NCI-H82 treated with DMSO at 0.1 percent for 48 hours (cell line): ENCODE measurements around the gene ERCC4.

Experiments
- DNase-seq: peaks from one replicate; lab custom pipeline; 2025; ENCODE audit not compliant: unreplicated experiment; lab: John Stamatoyannopoulos, UW

ERCC4 gene

DNA sequence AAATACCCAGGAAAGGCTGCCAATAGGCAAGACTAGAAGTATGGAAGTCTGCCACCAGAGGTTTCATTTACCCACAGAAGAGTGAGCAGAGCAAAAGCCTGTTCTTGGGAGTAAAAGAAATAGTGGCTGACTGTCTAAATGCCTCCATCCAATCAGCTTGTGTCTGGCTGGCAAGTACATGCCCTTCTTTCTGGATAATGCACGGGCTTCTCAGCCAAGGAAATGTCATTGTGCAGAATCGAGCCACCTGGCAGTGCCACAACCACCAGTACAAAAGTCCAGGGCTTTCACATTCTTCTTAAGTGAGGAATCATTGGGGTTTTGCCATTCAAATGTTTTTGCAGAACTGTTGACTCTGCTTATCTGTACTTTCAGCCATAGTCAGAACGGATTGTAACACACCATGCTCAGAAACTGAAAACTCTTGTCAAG, 10.1 kb upstream of the ERCC4 start:
- no peak for DNase-seq

DNA sequence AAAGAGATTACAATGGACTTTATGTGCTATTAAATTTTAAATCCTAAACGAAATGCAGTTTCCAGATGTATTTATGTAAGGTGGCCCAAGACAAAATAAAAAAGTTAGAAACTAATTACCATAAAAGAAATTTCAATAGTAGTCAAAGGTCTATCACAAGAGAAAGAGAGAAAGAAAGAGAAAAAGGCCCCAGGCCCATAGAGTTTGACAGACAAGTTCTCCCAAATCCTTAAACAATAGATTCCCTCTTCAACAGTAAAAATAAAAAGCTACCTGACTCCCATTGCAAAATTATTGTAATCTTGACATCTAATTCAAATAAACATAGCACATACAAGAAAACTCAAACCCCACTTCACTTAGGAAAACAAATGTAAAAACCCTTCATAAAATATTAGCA, 8.6 kb upstream of the ERCC4 start:
- DNase-seq = no peak

DNA sequence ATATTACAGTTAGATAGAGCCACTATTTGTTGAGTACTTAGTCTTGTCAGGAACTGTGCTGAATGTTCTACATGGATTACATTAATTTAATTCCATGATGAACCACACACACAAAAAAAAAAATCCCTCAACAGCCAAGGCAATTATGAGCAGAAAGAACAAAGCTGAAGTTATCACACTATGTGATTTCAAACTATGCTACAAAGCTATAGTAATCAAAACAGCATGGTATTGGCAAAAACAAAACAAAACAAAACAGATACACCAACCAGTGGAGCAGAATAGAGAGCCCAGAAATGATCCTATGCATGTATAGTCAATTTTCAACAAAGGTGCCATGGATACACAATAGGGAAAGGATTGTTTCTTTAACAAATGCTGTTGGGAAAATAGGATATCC, 8.1 kb upstream of the ERCC4 start:
- no peak for DNase-seq

DNA sequence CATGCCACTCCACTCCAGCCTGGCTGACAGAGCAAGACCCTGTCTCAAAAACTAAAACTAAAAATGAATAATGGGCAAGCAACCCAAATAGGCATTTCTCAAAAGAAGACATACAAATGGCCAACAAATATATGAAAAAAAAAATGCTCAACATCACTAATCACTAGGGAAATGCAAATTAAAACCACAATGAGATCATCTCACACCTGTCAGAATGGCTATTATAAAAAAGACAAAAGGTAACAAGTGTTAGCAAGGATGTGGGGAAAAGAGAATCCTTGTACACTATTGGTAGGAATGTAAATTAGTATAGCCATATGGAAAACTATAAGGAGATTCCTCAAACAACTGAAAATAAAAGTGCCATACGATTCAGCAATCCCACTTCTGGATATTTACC, 7.1 kb upstream of the ERCC4 start:
- no peak for DNase-seq

DNA sequence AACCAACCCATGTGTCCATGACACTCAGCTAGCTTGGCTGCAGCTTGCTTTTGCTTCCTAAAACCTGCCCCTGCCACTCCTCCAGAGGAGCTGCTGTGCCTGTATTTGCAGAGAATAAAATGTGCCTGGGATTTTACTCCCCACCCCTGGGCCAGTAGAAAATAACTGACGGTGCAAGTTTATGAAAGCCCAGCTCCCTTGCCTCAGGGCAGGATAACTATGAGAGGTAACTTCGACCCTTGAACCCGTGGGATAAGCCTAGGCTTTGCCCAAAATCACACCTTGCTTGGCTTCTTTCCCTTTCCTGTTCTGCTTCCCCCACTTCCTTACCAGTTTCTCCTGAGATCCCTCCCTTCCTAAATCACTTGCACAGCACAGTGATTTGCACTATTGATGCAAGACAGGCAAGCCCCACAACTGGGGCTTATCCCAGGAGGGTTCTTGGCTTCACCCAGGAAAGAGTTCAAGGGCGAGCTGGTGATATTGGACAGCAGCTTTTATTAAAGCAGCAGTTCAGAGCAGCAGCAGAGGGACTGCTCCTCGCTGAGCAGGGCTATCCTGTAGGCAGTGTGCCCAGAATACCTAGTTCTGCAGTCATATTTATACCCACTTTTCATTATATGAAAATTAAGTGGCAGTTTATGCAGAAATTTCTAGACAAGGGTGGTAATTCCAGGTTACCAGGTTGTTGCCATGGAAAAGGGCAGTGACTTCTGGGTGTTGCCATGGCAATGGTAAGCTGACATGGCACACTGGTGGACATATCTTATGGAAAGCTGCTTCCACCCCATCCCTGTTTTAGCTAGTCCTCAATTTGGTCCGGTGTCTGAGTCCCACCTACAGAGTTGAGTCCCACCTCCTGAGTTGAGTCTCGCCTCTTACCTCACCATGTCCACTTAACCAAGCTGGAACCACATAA, 6.3 kb upstream of the ERCC4 start:
- DNase-seq = no peak

DNA sequence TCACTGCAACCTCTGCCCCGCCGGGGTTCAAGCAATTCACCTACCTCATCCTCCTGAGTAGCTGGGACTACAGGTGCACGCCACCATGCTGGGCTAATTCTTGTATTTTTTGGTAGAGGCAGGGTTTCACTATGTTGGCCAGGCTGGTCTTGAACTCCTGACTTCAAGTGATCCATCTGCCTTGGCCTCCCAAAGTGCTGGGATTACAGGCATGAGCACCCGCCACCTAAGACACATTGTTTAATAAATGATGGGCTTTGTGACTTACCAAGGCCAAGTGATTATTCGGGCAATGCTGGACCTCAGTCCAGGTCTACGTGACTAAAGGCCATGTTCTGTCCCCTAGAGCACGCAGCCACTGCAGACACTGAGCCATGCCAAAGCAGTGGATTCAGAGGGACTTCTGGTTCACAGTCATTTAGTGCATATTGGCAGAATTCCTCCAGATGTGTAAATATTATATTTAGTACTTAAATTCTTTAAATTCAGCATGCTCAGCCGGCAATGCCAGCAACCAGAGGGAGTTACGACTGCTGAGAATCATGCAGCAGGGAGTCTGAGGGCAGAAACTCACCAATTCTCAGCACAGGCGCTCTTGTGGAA, 4.8 kb upstream of the ERCC4 start:
- DNase-seq = no peak

DNA sequence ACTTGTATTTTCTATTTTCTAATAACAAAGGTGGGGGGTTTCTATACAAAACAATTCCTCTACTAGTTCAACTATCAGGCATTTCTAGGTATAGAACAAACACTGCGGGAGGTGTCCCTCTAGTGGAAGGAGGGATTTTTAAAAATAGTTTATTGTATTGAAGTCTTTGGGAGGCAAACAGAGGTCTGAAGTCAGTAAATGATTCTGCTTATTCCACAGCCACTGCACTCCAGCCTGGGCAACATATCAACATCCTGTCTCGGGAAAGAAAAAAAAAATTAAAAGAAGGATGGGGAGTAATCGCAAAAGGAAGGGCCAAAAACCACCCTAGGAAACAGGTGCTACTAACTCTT, 648 bp upstream of the ERCC4 start:
- DNase-seq = peak; percentile 72

DNA sequence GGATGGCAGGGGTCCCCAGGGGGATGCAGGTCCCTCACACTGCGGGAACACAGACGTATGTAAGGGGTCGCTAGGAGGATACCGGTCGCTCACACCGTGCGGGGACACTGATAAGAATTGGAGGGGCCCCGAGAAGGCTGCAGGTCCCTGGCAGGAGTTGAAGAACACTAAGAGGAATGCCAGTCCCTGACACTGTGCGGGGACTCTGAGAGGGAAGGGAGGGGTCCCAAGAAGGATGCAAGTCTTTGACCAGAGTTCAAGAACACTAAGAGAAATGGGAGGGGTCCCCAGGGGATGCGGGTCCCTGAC, 510 bp downstream of the ERCC4 start:
- no peak for DNase-seq

DNA sequence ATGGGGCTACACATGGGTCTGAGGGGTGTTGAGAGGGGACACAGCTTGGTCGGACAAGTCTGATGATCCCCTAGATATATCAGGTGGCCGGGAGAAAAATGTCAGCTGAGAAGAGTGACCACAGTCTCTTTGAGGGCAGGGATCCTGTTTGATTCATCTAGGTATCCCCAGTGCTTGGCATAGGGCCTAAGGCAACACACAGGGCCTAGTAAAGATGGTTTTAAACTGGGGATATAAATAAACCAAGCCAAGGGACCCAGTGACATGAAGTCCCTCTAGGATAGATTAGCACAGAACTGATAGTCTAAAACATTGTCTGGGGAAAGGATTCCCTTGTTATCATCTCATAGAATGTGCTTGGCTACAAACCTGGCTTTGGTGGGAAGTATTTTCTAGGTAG, 1.4 kb downstream of the ERCC4 start:
- DNase-seq = no peak

DNA sequence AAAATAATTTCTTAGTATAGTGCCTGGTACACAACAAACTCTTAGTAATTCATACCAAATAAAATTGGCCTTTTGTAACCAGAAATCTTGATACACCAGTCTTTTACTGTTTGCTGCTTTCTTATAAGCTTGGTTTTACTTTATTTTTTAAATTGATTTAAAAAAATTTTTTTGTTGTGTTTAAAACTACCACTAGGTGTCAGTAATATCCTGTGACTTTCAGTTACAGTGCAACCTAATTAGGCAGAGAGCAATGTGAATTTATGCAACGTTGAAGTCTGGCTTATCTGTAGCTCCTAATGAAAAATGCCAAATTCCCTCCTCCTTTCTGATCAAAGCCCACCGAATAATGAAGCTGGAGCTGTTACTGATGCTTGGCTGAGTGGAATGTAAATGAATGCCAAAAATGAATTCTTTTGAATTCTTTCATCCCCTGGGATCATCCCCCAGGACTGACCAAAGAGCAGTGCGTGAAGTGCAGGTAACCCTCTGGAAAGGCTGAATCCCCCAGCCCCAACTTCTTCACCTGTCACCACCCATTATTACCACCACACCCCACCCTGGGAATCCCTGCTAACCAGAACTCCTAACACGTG, 3.8 kb downstream of the ERCC4 start:
- DNase-seq = peak; percentile 43

DNA sequence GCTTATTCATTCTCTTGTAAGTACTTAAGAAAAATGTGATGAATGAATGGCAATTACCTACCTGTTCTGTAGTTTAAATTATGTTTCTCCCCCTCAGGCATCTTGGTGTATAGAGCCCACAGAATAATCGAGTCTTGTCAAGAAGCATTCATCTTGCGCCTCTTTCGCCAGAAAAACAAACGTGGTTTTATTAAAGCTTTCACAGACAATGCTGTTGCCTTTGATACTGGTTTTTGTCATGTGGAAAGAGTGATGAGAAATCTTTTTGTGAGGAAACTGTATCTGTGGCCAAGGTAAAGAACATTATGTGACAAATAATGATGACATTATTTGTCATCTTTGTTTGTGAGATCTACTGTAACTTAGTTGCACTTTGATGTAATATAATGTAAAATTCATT, 6.5 kb downstream of the ERCC4 start:
- DNase-seq = no peak

DNA sequence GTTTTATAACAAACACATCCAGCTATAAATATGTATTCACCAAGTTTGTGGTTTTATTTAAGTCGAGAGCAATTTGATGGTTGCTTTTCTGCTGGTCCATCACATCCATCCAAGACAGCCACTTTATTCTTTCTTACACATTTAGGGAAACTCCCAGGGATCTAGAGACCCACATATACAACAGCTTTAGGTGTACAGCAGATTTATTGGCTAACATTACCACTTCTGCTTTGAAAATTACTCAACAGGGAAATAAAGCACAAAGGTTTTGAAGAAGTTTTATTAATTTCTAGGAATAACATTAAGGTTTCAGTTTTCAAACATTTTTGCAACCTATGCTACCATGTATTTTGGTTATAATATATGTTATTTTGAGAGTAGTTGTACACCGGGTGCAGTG, 6.9 kb downstream of the ERCC4 start:
- DNase-seq = no peak

DNA sequence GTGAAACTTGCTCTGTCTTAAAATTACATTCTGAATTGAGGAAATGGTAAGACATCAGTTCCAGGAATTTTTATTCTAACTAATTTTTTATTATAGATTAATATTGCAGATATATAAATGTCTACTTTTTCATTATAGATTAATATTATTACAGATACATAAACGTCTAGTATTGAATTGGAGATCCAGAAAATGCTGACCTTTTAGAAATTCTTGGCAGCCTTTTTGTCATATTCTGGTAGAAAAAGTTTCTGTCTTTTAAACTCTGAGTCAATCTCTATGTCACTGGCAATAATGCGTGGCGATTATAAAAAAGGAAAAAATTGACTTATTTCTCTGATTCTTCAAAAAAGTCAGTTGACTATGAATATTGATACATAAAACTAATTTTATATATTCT, 8.7 kb downstream of the ERCC4 start:
- DNase-seq = no peak

DNA sequence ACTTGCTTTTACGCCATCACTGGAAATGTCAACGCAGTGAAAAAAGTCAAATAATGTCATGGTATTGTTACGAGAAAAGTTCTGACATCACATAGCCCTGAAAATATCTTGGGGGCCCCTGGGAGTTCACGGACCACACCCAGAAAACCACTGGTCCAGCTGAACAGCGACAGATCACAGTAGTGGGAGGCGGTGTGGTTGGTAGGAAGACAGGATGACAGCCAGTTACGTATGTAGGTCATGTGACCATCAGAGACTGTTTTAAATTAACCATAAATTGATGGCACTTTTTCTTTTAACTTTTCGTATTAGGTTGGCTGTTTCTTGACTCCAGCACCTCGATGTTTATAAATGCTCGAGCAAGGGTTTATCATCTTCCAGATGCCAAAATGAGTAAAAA, 11.9 kb downstream of the ERCC4 start:
- no peak for DNase-seq

DNA sequence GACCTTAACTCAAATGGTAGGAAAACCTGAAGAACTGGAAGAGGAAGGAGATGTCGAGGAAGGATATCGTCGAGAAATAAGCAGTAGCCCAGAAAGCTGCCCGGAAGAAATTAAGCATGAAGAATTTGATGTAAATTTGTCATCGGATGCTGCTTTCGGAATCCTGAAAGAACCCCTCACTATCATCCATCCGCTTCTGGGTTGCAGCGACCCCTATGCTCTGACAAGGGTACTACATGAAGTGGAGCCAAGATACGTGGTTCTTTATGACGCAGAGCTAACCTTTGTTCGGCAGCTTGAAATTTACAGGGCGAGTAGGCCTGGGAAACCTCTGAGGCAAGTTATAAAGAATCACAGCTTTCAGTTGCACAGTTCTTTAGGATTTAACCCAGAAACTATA, 15.5 kb downstream of the ERCC4 start:
- no peak for DNase-seq

DNA sequence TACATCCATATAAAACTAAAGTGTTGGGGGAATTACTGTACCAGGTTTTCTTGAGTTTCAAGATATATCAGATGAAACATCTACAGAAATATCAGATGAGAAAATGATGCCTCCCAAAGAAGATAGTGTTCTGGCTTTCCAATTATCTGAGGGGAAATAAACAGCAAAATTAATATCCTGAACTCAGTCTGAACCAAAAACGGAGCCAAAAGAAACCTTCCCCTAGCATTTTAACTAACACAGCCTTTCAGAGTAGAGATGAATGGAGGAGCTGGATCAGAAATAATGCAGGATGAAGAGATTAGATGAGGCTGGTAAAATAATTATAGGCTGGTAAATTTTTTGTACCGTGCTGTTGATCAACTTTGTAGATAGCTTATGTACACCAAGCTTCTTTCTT, 16.2 kb downstream of the ERCC4 start:
- DNase-seq = no peak

DNA sequence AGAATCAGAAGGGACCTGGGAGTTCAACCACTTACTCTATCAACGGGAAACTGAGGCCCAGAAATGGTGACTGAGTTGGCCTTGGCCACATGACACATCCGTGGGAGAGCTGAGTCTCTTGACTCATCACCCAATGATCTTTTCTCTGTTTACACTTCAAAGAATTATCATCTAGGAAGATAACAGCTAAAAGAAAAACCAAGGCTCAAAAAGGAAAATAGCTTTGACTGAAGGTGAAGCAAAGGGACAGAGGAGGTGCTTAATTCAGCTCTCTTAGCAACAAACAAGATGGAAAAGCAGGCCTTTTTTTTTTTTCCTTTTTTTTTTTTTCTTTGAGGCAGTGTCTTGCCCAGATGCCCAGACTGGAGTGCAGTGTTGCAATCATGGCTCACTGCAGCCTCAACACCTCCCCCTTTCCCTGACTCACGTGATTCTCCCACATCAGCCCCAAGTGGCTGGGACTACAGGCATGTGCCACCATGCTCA, 16.7 kb downstream of the ERCC4 start:
- no peak for DNase-seq

DNA sequence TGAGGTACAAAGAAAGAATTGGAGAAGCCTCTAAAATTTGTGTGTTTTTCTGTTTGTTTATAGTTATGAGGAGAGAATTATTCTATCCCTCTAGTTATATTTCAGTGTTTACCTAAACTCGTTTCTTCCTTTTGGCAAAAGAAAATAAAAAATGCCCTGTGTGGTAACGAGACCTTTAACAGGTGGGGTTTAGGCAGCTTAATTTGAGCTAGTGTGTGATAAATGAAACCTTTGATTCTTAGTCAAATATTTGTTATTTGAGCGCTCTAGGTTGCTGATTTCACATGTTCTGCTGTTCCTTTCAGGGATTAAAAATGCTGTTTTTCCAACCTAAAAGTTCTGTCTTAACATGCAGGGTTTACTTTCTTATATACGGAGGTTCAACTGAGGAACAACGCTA, 17.5 kb downstream of the ERCC4 start:
- no peak for DNase-seq

DNA sequence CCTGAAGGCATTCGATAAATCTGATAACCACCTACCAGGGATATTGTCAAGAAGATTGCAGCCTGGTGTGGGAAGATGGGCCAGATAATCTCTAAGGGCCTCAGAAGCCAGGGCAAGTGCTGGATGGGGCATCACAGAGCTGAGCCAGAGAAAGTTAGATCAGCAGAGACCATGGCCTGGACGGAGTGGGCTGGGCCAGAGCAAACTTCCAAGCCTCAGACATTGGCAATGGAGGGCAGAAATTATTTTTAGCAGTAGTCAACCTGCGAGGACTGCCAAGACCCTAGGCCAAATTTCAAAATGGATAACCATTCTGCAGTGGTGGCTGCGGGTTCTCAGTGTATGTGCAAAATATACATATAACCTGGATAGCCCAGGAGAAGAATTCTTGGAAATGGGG, 18.5 kb downstream of the ERCC4 start:
- no peak for DNase-seq

DNA sequence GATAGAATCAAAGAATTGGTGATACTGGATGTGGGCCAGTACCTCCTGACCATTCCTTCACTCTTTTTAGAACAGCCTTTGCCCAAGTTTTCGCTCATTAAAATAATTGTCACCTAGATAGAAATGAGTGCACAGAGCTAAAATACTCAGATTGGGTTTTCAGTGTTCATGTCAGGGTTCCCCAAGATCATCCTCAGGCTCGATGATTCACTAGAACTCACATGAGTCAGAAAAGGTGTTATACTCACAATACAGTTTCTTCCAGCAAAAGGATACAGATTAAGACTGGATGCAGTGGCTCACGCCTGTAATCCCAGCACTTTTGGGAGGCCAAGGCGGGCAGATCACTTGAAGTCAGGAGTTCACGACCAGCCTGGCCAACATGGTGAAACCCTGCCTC, 19.9 kb downstream of the ERCC4 start:
- no peak for DNase-seq

DNA sequence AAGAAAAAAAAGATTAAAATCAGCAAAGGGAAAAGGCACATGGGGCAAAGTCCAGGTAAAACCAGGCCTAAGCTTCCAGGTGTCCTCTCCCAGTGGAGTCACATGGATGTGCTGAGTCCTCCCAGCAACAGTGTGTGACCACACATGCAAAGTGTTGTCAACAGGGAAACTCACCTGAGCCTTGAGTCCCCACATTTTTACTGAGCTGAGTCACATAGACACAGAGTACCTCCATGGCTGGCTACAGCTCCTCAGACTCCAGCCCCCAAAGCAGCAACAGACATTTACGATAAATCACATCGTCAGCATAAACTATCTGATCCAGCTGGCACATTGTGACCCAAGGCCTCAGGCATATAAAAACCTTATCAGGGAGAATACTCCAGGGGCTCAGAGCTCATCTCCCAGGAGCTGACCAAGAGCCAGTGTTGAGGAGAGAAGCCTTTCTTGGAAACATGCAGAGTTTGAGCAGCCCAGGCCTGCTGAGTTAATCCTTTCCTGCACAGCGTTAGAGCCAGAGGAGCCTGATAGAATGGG, 20.5 kb downstream of the ERCC4 start:
- DNase-seq = no peak

DNA sequence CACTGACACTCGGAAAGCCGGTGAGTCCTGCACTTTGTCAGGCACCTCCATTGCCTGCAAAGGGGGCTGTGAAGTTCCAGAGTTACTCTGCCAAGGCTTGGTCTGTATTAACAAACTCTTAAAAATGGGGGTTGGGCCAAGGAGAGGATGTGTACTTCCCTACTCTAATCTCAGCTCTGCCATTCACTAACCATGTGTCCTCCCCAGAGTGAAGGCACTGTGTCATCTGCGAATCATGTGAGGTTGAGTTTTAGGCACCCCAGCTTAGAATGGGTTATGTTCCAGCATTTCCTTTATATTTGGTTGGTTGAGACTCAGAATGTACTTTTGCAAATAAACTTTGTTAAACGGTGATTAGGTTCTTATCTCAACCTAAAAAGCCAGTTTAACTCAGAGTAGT, 24.9 kb downstream of the ERCC4 start:
- DNase-seq = no peak
